GM13977 (cell line): ENCODE measurements around the gene MTMR3.

Experiments
- DNase-seq: peaks from one replicate; pipeline ENCODE4 v3.0.0; 2012; ENCODE audit warnings: low spot score
- CTCF ChIP-seq: IDR thresholded peaks from 2 replicates; pipeline ENCODE4 v1.5.1; 2012; ENCODE audit warnings: mild to moderate bottlenecking, control low read depth; ENCODE audit not compliant: insufficient read depth; ENCODE audit errors: extremely low read depth, missing control alignments
- in situ Hi-C: fragments of 300-500 bp; cut with MboI; formaldehyde crosslinking; loops from one replicate; pipeline ENCODE4 v1.12.0; 2022; ENCODE audit warnings: low sequenced_read_pairs, low pct_unique_long_range_greater_than_20kb, mixed read lengths, inconsistent platforms; ENCODE audit not compliant: unreplicated experiment

Gene MTMR3

DNA sequence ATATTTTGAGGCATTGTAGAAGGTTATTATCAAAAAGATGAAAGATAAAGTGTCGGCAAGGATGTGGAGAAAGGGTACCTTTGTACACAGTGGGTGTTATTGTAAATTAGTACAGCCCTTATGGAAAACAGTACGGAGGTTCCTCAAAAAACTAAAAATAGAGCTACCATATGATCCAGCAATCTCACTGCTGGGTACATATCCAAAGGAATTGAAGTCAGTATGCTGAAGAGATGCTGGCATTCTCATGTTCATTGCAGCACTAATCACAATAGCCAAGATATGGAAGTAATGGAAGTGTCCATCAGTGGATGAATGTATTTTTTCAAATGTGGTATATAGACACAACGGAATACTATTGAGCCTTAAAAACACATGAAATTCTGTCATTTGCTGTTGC is 15.1 kb upstream of the MTMR3 start:
- in situ Hi-C loops: no loop called here
- no peak for DNase-seq
- no peak for TF ChIP-seq CTCF

DNA sequence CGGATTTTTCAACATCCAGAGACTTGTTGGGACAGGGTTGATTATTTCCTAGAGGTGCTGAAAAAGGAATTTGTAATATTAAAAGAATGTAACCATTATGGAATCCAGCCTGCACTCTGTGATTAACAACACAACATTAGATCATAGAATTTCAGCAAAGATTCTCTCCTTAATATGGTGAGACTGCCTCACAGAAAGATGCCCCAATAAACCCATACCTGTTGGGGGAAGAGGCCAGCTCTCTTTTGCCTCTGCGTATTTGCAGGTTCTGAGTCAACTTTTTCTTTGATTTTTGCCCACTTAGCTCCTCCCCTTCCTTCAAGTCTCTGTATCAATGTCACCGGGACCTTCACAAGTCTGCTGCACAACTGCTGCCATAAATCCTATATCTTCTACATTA is 12.4 kb upstream of the MTMR3 start:
- TF ChIP-seq CTCF: no peak
- in situ Hi-C loops: no loop called here
- DNase-seq: no peak

- in situ Hi-C loops: no loop called here
- no peak for DNase-seq
- TF ChIP-seq CTCF: no peak
These were observed 11.3 kb upstream of the MTMR3 start for GRCh38 chr22:29871684-29872083.

DNA sequence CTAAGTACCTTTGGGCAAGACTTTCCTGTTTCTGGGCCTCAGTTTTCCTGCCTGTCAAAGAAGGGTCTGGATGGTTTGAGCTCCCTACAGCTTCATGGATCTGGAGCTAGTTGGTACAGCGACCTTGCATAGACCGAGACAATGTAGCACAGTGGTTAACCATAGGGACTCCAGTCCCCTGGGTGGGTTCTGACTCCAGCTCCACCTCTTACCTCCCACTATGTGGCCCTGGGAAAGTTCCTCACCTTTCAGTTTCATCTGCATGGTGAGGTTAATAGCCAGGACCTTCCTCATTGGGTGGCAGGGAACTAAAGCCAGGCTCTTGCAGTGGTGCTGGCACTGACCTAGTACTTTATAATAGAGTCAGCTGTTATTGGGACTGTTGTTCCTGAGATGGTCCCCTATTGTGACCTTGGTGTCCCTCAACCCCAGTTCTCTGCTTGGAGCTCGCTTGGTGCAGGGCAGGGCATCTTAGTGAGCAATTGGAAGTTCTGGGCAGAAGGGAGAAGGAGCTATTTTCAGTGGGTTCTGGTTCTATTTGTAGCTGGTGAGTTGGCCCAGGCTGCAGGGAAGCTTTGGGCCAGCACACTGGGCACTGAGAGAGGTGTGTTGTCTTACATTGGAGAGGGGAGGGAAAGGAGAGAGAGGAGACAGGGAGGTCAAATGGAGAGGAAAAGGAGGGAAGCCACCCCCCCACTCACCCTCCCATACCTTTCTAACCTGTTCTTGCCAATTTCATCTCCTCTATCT is 10.7 kb upstream of the MTMR3 start:
- no peak for DNase-seq
- in situ Hi-C loops: no loop called here
- no peak for TF ChIP-seq CTCF

DNA sequence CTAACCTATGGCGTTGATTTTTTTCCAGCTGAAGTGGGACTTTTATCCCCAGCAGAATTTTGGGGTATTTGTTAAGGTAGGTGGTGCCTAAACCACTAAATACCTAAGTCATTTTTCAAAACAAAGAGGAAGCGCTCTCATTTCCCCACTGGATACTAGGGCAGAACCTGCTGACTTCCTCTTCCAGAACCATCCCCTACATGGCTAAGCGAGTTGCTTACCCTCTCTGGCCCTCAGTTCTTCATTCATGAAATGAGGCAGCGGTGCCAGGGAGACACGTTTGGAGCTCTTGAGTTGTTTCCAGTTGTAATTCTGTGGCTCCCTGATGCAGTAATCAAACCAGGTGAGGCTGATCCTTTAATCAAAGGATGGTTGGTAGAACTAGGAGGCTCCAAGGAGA is 10.0 kb upstream of the MTMR3 start:
- TF ChIP-seq CTCF: no peak
- DNase-seq: no peak
- in situ Hi-C loops: no loop called here

GRCh38 chr22:29873943-29874342 is 9.0 kb upstream of the MTMR3 start:
- no peak for DNase-seq
- in situ Hi-C loops: no loop called here

More at GRCh38 chr22:29873943-29874342, 9.0 kb upstream of the MTMR3 start:
- no peak for TF ChIP-seq CTCF
